RWPE2 (cell line): ENCODE measurements around the gene DOCK7.
"Not testable (repeated sequence)": the region's sequence is repeated elsewhere in the genome, so short reads cannot be mapped to it uniquely, and the experiment has no call there.

Experiments
- ATAC-seq: fragments of 200-7000 bp; cut with Tn5 transposase; 3 replicates; pipeline ENCODE4 v1.9.1; 2021; ENCODE audit warnings: low read depth
- DNase-seq: peaks from one replicate; pipeline ENCODE4 v3.0.0-alpha.2; 2020; ENCODE audit warnings: low spot score
- H3K27ac ChIP-seq: fragments of 450-650 bp; 2 replicates; pipeline ENCODE4 v1.5.1; 2017; ENCODE audit warnings: mild to moderate bottlenecking; ENCODE audit not compliant: poor library complexity, severe bottlenecking
- H3K27me3 ChIP-seq: fragments of 250-450 bp; sonication (Bioruptor Pico); 2 replicates; pipeline ENCODE4 v1.5.1; 2021; ENCODE audit warnings: mild to moderate bottlenecking, moderate library complexity; ENCODE audit not compliant: insufficient read depth, poor library complexity, severe bottlenecking
- H3K36me3 ChIP-seq: fragments of 250-450 bp; sonication (Bioruptor Pico); 2 replicates; pipeline ENCODE4 v1.5.1; 2020; ENCODE audit warnings: low read depth, mild to moderate bottlenecking, moderate library complexity
- H3K4me1 ChIP-seq: fragments of 250-450 bp; sonication (Bioruptor Pico); 2 replicates; pipeline ENCODE4 v1.5.1; 2021; ENCODE audit warnings: mild to moderate bottlenecking, moderate library complexity; ENCODE audit not compliant: insufficient read depth, poor library complexity, severe bottlenecking
- H3K4me3 ChIP-seq: fragments of 250-450 bp; sonication (Bioruptor Pico); 2 replicates; pipeline ENCODE4 v1.5.1; 2021; ENCODE audit warnings: mild to moderate bottlenecking, moderate library complexity; ENCODE audit not compliant: severe bottlenecking
- H3K9me3 ChIP-seq: fragments of 250-450 bp; sonication (Bioruptor Pico); 2 replicates; pipeline ENCODE4 v1.5.1; 2021; ENCODE audit warnings: mild to moderate bottlenecking, moderate library complexity; ENCODE audit not compliant: severe bottlenecking
- TF ChIP-seq, protein P1 (sequence below): fragments of 450-650 bp; IDR thresholded peaks from one replicate; pipeline ENCODE4 v1.5.1; 2017; ENCODE audit warnings: mild to moderate bottlenecking, moderate library complexity; ENCODE audit not compliant: poor library complexity, severe bottlenecking

Gene DOCK7

DNA sequence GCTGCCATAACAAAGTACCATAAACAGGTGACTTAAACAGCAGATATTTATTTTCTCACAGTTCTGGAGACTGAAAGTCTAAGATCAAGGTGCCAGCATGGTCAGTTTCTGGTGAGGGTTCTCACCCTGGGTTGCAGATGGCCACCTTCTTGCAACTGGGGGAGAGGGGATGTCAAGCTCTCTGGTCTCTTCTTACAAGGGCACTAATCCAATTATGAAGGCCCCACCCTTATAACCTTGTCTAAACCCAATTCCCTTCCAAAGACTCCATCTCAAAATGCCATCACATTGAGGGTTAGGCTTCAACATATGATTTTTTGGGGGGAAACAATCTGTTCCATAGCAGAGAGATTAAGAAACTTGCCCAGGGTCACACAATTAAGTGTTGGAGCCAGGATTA is 115.7 kb downstream of the DOCK7 start:
- TF ChIP-seq, protein P1, sequence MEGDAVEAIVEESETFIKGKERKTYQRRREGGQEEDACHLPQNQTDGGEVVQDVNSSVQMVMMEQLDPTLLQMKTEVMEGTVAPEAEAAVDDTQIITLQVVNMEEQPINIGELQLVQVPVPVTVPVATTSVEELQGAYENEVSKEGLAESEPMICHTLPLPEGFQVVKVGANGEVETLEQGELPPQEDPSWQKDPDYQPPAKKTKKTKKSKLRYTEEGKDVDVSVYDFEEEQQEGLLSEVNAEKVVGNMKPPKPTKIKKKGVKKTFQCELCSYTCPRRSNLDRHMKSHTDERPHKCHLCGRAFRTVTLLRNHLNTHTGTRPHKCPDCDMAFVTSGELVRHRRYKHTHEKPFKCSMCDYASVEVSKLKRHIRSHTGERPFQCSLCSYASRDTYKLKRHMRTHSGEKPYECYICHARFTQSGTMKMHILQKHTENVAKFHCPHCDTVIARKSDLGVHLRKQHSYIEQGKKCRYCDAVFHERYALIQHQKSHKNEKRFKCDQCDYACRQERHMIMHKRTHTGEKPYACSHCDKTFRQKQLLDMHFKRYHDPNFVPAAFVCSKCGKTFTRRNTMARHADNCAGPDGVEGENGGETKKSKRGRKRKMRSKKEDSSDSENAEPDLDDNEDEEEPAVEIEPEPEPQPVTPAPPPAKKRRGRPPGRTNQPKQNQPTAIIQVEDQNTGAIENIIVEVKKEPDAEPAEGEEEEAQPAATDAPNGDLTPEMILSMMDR = no peak
- Histone ChIP-seq H3K4me1 (no peaks in the 10 kb centered on the region), H3K4me3 (no peak overlapping the region), H3K36me3 (peaks cover 18% of the 10 kb centered on the region), H3K27ac (no peak overlapping the region), H3K27me3 (no peaks in the 10 kb centered on the region), H3K9me3 (no peaks in the 10 kb centered on the region)
- no peak for ATAC-seq
- no peak for DNase-seq

DNA sequence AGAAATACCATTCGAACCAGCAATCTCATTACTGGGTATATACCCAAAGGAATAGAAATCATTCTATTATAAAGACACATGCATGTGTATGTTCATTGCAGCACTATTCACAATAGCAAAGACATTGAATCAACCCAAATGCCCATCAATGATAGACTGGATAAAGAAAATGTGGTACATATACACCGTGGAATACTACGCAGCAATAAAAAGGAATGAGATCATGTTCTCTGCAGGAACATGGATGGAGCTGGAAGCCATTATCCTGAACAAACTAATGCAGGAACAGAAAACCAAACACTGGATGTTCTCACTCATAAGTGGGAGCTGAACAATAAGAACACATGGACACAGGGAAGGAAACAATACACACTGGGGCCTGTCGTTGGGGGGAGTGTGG is 116.7 kb downstream of the DOCK7 start:
- not testable (repeated sequence) for H3K36me3 ChIP-seq, ATAC-seq, H3K9me3 ChIP-seq, H3K4me3 ChIP-seq, H3K27me3 ChIP-seq, DNase-seq, H3K4me1 ChIP-seq, H3K27ac ChIP-seq

DNA sequence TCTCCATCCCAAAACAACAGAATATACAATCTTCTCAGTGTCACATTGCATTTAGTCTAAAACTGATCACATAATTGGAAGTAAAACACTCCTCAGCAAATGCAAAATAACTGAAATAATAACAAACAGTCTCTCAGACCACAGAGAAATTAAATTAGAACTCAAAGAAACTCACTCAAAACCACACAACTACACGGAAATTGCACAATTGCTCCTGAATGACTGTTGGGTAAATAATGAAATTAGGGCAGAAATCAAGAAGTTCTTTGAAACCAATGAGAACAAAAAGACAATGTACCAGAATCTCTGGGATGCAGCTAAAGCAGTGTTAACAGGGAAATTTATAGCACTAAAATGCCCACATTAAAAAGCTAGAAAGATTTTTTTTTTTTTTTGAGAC is 120.3 kb downstream of the DOCK7 start:
- H3K9me3 ChIP-seq = not testable (repeated sequence)

DNA sequence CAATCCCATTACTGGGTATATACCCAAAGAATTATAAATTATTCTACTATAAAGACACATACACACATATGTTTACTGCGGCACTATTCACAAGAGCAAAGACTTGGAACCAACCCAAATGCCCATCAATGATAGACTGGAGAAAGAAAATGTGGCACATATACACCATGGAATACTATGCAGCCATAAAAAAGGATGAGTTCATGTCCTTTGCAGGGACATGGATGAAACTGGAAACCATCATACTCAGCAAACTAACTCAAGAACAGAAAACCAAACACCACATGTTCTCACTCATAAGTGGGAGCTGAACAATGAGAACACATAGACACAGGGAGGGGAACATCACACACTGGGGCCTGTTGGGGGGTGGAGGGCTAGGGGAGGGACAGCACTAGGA is 121.0 kb downstream of the DOCK7 start:
- DNase-seq, H3K27me3 ChIP-seq, H3K9me3 ChIP-seq, ATAC-seq, H3K4me3 ChIP-seq, H3K36me3 ChIP-seq, H3K27ac ChIP-seq, H3K4me1 ChIP-seq: not testable (repeated sequence)

More for the DNA sequence above, 120.3 kb downstream of the DOCK7 start:
- H3K4me1 ChIP-seq, H3K27me3 ChIP-seq, H3K4me3 ChIP-seq, DNase-seq, H3K36me3 ChIP-seq, H3K27ac ChIP-seq, ATAC-seq: not testable (repeated sequence)

DNA sequence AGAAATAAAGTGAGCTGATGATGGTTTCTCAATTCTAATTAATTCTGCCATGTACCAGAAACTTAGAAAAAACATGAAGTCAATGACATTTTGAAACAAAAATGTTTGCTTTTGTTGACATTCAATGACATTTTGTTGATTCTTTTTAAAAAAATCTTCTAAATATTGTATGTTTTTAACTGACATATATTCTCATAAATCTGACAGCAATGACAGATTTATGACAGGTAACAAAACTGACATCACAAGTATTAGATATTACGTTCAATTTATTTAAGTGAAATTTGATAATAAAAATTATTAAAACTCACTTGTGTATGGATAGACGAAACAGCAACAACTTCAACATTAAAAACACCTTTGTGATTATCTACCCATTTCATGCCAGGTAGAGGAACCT is 126.9 kb downstream of the DOCK7 start:
- ATAC-seq = no peak
- TF ChIP-seq, protein P1 = no peak
- no peaks in the 10 kb centered on the region for H3K4me1 ChIP-seq
- H3K9me3 ChIP-seq = no peaks in the 10 kb centered on the region
- H3K27me3 ChIP-seq = no peaks in the 10 kb centered on the region
- no peak for DNase-seq
- no peak overlapping the region for H3K27ac ChIP-seq
- peaks cover 11% of the 10 kb centered on the region; the same call in 1 of the 2 replicates for H3K36me3 ChIP-seq
- H3K4me3 ChIP-seq = no peak overlapping the region

DNA sequence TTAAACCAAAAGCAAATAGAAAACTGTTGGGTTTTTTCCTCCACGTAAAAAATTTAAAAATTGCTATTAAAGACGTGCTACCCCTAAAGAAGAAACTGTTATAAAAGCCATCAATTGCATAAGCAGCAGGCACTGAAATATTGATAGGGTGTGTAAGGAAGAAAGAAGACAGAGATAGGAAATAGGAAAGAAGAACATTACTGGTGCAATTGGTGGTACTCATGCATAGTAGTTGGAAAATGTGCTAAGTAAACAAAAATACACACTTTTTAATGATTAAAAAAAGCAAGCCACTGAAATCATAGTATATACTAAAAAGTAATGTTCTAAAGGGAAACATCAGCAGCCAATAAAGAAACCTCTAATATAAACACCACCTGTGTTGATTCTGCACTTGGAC is 143.6 kb downstream of the DOCK7 start:
- no peak overlapping the region for H3K27ac ChIP-seq
- H3K27me3 ChIP-seq = no peaks in the 10 kb centered on the region
- no peak overlapping the region for H3K4me3 ChIP-seq
- H3K4me1 ChIP-seq = no peaks in the 10 kb centered on the region
- DNase-seq (no peak), ATAC-seq (no peak)
- TF ChIP-seq, protein P1 = no peak
- peaks cover 29% of the 10 kb centered on the region for H3K36me3 ChIP-seq
- H3K9me3 ChIP-seq = no peaks in the 10 kb centered on the region
